A549 (cell line): ENCODE data around the gene MAN1C1. TPM values are rescaled to one million over a fixed set of nuclear protein-coding genes. Genes with fewer than 3 reads are reported as not detected.

Experiments used
- ATAC-seq, 2 experiments: fragments of 200-7000 bp in 1 of 2; fragments of >200 bp in 1 of 2; cut with Nextera tagmentation in 1 of 2; cut with Tn5 transposase in 1 of 2; 3 replicates each; pipeline versions ENCODE4 v1.8.0 to v1.9.1; 2018 to 2020; ENCODE audit warnings: mild to moderate bottlenecking in 1 of 2, moderate library complexity in 1 of 2
- CTCF ChIA-PET: fragments of 300-600 bp; sonication (Branson Sonifier 250); formaldehyde crosslinking; extraction: SDS; loops from one replicate; lab custom pipeline; 2021; ENCODE audit warnings: antibody characterized with exemption, inconsistent platforms; lab: Yijun Ruan, JAX
- POLR2A ChIA-PET: fragments of 350-600 bp; formaldehyde crosslinking; extraction: SDS; loops from one replicate; lab custom pipeline; 2021; ENCODE audit warnings: antibody characterized with exemption, inconsistent platforms; lab: Yijun Ruan, JAX
- DNase-seq, 2 experiments: peaks; one replicate each; pipeline versions ENCODE4 v3.0.0 to v3.0.0-alpha.2; 2011 to 2016; ENCODE audit warnings: low read depth in 1 of 2, low spot score in 1 of 2
- FAIRE-seq: peaks from 2 replicates; lab custom pipeline; 2011; peaks lifted over from hg19 to GRCh38; lab: Jason Lieb, UNC
- H3K27ac ChIP-seq, 2 experiments: fragments of >200 bp; sonication (Bioruptor Twin); formaldehyde crosslinking; 3 replicates each; pipeline ENCODE4 v1.5.1; 2016 to 2017
- H3K4me1 ChIP-seq: fragments of >200 bp; sonication (Bioruptor Twin); formaldehyde crosslinking; 3 replicates; pipeline ENCODE4 v1.6.1; 2016
- H3K4me2 ChIP-seq: fragments of >200 bp; sonication (Bioruptor Twin); formaldehyde crosslinking; 3 replicates; pipeline ENCODE4 v1.6.1; 2016
- H3K4me3 ChIP-seq: fragments of >200 bp; sonication (Bioruptor Twin); formaldehyde crosslinking; 3 replicates; pipeline ENCODE4 v1.5.1; 2016
- H3K9me3 ChIP-seq: fragments of >200 bp; sonication (Bioruptor Twin); formaldehyde crosslinking; 3 replicates; pipeline ENCODE4 v1.6.1; 2016
- CBX2 ChIP-seq: fragments of 200-600 bp; sonication (generic); IDR thresholded peaks from 2 replicates; pipeline ENCODE4 v1.6.1; 2016; ENCODE audit warnings: low read depth, mild to moderate bottlenecking, borderline replicate concordance
- CBX8 ChIP-seq: fragments of 200-600 bp; sonication (generic); IDR thresholded peaks from 2 replicates; pipeline ENCODE4 v1.6.1; 2016
- EHF ChIP-seq: fragments of 250-450 bp; sonication (Bioruptor Pico); IDR thresholded peaks from 2 replicates; pipeline ENCODE4 v1.5.0; 2020; ENCODE audit warnings: mild to moderate bottlenecking
- EP300 ChIP-seq, 2 experiments: fragments of >200 bp; sonication (Bioruptor Twin); formaldehyde crosslinking; IDR thresholded peaks; 2 replicates in 1 of 2; 3 replicates in 1 of 2; pipeline ENCODE4 v1.6.1; 2016 to 2017
- FOSL2 ChIP-seq, 2 experiments: fragments of 450-650 bp in 1 of 2; fragments of >200 bp in 1 of 2; sonication (Bioruptor Twin) in 1 of 2; formaldehyde crosslinking; IDR thresholded peaks; 2 replicates each; pipeline versions ENCODE4 v1.5.0 to v1.6.1; 2016 to 2020; ENCODE audit warnings: mild to moderate bottlenecking in 1 of 2, moderate library complexity in 1 of 2
- HDAC2 ChIP-seq: fragments of 200-600 bp; sonication (generic); IDR thresholded peaks from 2 replicates; pipeline ENCODE4 v1.6.1; 2016
- HEYL ChIP-seq: fragments of 250-450 bp; sonication (Bioruptor Pico); IDR thresholded peaks from 2 replicates; pipeline ENCODE4 v1.8.0; 2021; ENCODE audit warnings: mild to moderate bottlenecking, moderate library complexity
- HOXA7 ChIP-seq: fragments of 250-450 bp; sonication (Bioruptor Pico); IDR thresholded peaks from 2 replicates; pipeline ENCODE4 v1.5.0; 2020; ENCODE audit warnings: mild to moderate bottlenecking, moderate library complexity
- HOXB5 ChIP-seq: fragments of 250-450 bp; sonication (Bioruptor Pico); IDR thresholded peaks from 2 replicates; pipeline ENCODE4 v1.5.0; 2020; ENCODE audit warnings: mild to moderate bottlenecking, moderate library complexity
- JUNB ChIP-seq: fragments of >200 bp; sonication (Bioruptor Twin); formaldehyde crosslinking; IDR thresholded peaks from 2 replicates; pipeline ENCODE4 v1.6.1; 2016
- KDM1A ChIP-seq: fragments of 200-600 bp; sonication (generic); IDR thresholded peaks from 2 replicates; pipeline ENCODE4 v1.6.1; 2016; ENCODE audit warnings: low read depth, mild to moderate bottlenecking
- MAFK ChIP-seq: fragments of 450-650 bp; IDR thresholded peaks from 2 replicates; pipeline ENCODE4 v1.6.1; 2014; ENCODE audit not compliant: partially characterized antibody
- MYC ChIP-seq: IDR thresholded peaks from 2 replicates; pipeline ENCODE4 v1.6.1; 2012; ENCODE audit warnings: mild to moderate bottlenecking, inconsistent platforms, low read length, improper control_type of control experiment, borderline replicate concordance
- NFE2L2 ChIP-seq: fragments of 150-350 bp; conservative IDR thresholded peaks from 2 replicates; pipeline ENCODE4 v1.6.1; 2014; ENCODE audit warnings: low read length
- NPAS2 ChIP-seq: fragments of 250-450 bp; sonication (Bioruptor Pico); IDR thresholded peaks from 2 replicates; pipeline ENCODE4 v1.8.0; 2022; ENCODE audit warnings: mild to moderate bottlenecking, moderate library complexity, borderline replicate concordance
- NR3C1 ChIP-seq: fragments of >200 bp; sonication (Bioruptor Twin); formaldehyde crosslinking; IDR thresholded peaks from 3 replicates; pipeline ENCODE4 v1.6.1; 2017
- RARB ChIP-seq: fragments of 250-450 bp; sonication (Bioruptor Pico); IDR thresholded peaks from 2 replicates; pipeline ENCODE4 v1.8.0; 2021; ENCODE audit warnings: mild to moderate bottlenecking, moderate library complexity
- RCOR1 ChIP-seq: fragments of 150-350 bp; IDR thresholded peaks from 2 replicates; pipeline ENCODE4 v1.6.1; 2014; ENCODE audit warnings: antibody characterized with exemption, low read length, low read depth
- SREBF2 ChIP-seq: fragments of 450-650 bp; IDR thresholded peaks from 2 replicates; pipeline ENCODE4 v1.6.1; 2014; ENCODE audit warnings: mild to moderate bottlenecking, moderate library complexity
- TFCP2L1 ChIP-seq: fragments of 250-450 bp; sonication (Bioruptor Pico); IDR thresholded peaks from 2 replicates; pipeline ENCODE4 v1.5.0; 2021; ENCODE audit warnings: mild to moderate bottlenecking
- ZNF302 ChIP-seq: fragments of 250-450 bp; sonication (Bioruptor Pico); IDR thresholded peaks from 2 replicates; pipeline ENCODE4 v1.9.0; 2021; ENCODE audit warnings: inconsistent platforms, mild to moderate bottlenecking, moderate library complexity
- WGBS: methylation state at CpG from one replicate; pipeline ENCODE4 v1.1.6; 2017; ENCODE audit errors: missing lambda C conversion rate; 5-methylcytosine and 5-hydroxymethylcytosine counted together
- polyA plus RNA-seq, 4 experiments: library from polyadenylated mRNA; depleted of rRNA in 3 of 4; stranded (reverse); fragments of >200 nt; fragmentation: RNase III in 1 of 4; extraction: RNeasy Plus Mini Kit Qiagen cat#74134 plus additional on column Dnase treatment in 1 of 4; gene quantifications; 2 replicates in 3 of 4; 3 replicates in 1 of 4; pipeline ENCODE4 v1.2.3, GENCODE V29; 2011 to 2017
- TF ChIP-seq, protein P1 (sequence below): fragments of 250-450 bp; sonication (Bioruptor Pico); IDR thresholded peaks from 2 replicates; pipeline ENCODE4 v1.5.0; 2020; ENCODE audit warnings: low read depth, mild to moderate bottlenecking, moderate library complexity
- TF ChIP-seq, protein P2 (sequence below): fragments of >200 bp; sonication (Bioruptor Twin); formaldehyde crosslinking; IDR thresholded peaks from 3 replicates; pipeline ENCODE4 v1.5.1; 2016
- TF ChIP-seq, protein P3 (sequence below): fragments of 200-600 bp; sonication (generic); IDR thresholded peaks from 2 replicates; pipeline ENCODE4 v1.6.1; 2016; ENCODE audit warnings: antibody characterized with exemption, mild to moderate bottlenecking, moderate library complexity
- TF ChIP-seq, protein P4 (sequence below): IDR thresholded peaks from 2 replicates; pipeline ENCODE4 v1.6.1; 2012

The MAN1C1 gene
- polyA plus RNA-seq, 2 of the 4 experiments (the other 2 are of a cell fraction), result 0.22 to 0.27 TPM

DNA sequence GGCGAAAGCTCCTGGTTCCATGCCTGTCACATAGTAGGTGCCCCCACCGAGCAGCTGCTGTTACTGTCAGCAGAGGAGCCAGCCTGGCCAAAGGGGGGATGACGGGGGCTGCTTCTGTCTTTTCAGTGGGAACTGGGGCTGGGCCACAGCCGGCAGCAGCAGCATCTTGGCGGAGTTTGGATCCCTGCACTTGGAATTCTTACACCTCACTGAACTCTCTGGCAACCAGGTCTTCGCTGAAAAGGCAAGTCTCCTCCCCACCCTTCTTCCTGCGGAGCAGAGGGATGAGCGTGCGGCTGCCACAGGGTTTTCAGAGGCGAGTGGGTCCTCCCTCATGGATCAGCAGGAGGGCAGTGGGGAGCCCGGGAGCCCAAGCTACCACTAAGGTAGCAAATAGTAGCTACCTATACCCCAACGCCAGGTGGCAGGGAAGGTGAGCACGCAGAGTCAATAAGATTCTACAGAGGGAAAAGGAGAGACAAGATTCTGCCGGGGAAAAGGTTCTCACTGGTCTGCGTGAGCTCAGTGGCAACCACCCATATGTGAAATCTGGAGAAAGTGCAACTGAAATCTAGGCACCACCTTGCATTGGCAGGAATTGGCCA, 142.0 kb downstream of the MAN1C1 start:
- H3K4me1 ChIP-seq, result no peaks in the 10 kb centered on the region
- no peak overlapping the region for H3K4me2 ChIP-seq
- no peaks in the 10 kb centered on the region for H3K9me3 ChIP-seq
- ATAC-seq (peak in 1 of 2 experiments; percentile 22; a peak in 1 of 6 replicates), FAIRE-seq (no peak), DNase-seq (no peak)
- WGBS, result 74% methylated on average over 12 of the region's 15 CpGs
- H3K4me3 ChIP-seq, result no peak overlapping the region
- H3K27ac ChIP-seq, result no peak overlapping the region
- CTCF ChIA-PET, result interaction anchor here (1.0 to 1.5 kb wide), 5 partner anchors 13 to 238 kb away, joined by 3 to 4 read pairs (median 4); no protein-coding TSS in a partner anchor
- POLR2A ChIA-PET, result no interaction called here
- TF ChIP-seq, protein P1, sequence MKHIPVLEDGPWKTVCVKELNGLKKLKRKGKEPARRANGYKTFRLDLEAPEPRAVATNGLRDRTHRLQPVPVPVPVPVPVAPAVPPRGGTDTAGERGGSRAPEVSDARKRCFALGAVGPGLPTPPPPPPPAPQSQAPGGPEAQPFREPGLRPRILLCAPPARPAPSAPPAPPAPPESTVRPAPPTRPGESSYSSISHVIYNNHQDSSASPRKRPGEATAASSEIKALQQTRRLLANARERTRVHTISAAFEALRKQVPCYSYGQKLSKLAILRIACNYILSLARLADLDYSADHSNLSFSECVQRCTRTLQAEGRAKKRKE (CRISPR knock-in tag), result no peak
- TF ChIP-seq EP300 (IDR thresholded peaks at IDR 0.05) (no peak), NPAS2 (CRISPR knock-in tag) (no peak), HDAC2 (no peak), MYC (no peak), SREBF2 (no peak), KDM1A (no peak), FOSL2 (IDR thresholded peaks at IDR 0.05) (no peak), FOSL2 (CRISPR knock-in tag; IDR thresholded peaks at IDR 0.05) (no peak), TFCP2L1 (no peak), EHF (CRISPR knock-in tag) (no peak), HOXB5 (CRISPR knock-in tag) (no peak), HEYL (CRISPR knock-in tag) (no peak), RARB (no peak), RCOR1 (no peak), MAFK (no peak), NR3C1 (no peak)
- TF ChIP-seq, protein P2, sequence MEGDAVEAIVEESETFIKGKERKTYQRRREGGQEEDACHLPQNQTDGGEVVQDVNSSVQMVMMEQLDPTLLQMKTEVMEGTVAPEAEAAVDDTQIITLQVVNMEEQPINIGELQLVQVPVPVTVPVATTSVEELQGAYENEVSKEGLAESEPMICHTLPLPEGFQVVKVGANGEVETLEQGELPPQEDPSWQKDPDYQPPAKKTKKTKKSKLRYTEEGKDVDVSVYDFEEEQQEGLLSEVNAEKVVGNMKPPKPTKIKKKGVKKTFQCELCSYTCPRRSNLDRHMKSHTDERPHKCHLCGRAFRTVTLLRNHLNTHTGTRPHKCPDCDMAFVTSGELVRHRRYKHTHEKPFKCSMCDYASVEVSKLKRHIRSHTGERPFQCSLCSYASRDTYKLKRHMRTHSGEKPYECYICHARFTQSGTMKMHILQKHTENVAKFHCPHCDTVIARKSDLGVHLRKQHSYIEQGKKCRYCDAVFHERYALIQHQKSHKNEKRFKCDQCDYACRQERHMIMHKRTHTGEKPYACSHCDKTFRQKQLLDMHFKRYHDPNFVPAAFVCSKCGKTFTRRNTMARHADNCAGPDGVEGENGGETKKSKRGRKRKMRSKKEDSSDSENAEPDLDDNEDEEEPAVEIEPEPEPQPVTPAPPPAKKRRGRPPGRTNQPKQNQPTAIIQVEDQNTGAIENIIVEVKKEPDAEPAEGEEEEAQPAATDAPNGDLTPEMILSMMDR, result no peak
- TF ChIP-seq, protein P3, sequence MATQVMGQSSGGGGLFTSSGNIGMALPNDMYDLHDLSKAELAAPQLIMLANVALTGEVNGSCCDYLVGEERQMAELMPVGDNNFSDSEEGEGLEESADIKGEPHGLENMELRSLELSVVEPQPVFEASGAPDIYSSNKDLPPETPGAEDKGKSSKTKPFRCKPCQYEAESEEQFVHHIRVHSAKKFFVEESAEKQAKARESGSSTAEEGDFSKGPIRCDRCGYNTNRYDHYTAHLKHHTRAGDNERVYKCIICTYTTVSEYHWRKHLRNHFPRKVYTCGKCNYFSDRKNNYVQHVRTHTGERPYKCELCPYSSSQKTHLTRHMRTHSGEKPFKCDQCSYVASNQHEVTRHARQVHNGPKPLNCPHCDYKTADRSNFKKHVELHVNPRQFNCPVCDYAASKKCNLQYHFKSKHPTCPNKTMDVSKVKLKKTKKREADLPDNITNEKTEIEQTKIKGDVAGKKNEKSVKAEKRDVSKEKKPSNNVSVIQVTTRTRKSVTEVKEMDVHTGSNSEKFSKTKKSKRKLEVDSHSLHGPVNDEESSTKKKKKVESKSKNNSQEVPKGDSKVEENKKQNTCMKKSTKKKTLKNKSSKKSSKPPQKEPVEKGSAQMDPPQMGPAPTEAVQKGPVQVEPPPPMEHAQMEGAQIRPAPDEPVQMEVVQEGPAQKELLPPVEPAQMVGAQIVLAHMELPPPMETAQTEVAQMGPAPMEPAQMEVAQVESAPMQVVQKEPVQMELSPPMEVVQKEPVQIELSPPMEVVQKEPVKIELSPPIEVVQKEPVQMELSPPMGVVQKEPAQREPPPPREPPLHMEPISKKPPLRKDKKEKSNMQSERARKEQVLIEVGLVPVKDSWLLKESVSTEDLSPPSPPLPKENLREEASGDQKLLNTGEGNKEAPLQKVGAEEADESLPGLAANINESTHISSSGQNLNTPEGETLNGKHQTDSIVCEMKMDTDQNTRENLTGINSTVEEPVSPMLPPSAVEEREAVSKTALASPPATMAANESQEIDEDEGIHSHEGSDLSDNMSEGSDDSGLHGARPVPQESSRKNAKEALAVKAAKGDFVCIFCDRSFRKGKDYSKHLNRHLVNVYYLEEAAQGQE, result no peak

DNA sequence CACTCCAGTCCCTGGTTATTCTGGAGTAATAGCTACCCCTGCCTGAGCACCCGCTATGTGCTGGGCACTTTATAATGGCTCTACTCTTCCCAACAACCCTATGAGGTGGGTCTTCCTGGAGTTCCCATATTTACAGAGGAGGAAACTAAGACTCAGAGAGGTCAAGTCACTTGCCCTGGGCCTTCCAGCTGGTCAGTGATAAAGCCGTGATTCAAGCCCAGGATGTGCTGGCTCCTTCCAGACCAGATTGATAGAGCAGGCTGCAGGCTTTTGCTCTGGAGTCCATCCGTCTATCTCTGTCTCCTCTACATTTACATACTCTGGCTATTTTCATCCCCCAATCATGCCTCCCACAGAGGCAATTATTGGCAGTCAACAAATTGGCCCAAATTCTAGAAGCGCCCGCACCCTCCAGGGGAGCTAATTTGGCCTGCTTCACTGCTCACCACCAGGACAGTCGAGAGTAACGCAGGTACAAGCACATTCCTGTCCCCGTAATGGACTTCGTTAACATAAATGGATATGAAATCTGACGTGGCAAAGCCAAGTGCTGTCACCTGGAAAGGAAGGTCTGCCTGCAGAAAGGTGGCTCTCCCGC, 143.6 kb downstream of the MAN1C1 start:
- Histone ChIP-seq H3K27ac (no peak overlapping the region), H3K4me2 (no peak overlapping the region), H3K4me3 (no peak overlapping the region), H3K9me3 (no peaks in the 10 kb centered on the region), H3K4me1 (no peaks in the 10 kb centered on the region)
- TF ChIP-seq MYC (no peak), CBX8 (no peak), CBX2 (no peak), EP300 (IDR thresholded peaks at IDR 0.05) (no peak), ZNF302 (CRISPR knock-in tag) (no peak), HOXA7 (no peak), NFE2L2 (no peak), NR3C1 (no peak), JUNB (no peak), SREBF2 (no peak), KDM1A (no peak)
- TF ChIP-seq, protein P4, sequence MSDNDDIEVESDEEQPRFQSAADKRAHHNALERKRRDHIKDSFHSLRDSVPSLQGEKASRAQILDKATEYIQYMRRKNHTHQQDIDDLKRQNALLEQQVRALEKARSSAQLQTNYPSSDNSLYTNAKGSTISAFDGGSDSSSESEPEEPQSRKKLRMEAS, result no peak
- no peak for ATAC-seq
- DNase-seq, result no peak
- ChIA-PET CTCF (interaction anchor here (0.6 to 0.7 kb wide), 2 partner anchors 67 to 918 kb away, joined by 3 read pairs; no protein-coding TSS in a partner anchor), POLR2A (no interaction called here)
- 83% methylated on average over 10 of the region's 11 CpGs for WGBS
- FAIRE-seq, result no peak
